KG1 (cell line): ENCODE results near the gene TMEM170A.
"Not testable (repeated sequence)": the region's sequence is repeated elsewhere in the genome, so short reads cannot be mapped to it uniquely, and the experiment has no call there.

Experiments
- DNase-seq: peaks from one replicate; lab custom pipeline; 2025; lab: John Stamatoyannopoulos, UW

Gene TMEM170A

GRCh38 chr16:75464122-75464918 is at the start of gene TMEM170A:
Gene TMEM170A (minus strand): TSS chr16:75464689. CDS start chr16:75464600, 89 bp downstream.
- DNase-seq, result peak; percentile 97

DNA sequence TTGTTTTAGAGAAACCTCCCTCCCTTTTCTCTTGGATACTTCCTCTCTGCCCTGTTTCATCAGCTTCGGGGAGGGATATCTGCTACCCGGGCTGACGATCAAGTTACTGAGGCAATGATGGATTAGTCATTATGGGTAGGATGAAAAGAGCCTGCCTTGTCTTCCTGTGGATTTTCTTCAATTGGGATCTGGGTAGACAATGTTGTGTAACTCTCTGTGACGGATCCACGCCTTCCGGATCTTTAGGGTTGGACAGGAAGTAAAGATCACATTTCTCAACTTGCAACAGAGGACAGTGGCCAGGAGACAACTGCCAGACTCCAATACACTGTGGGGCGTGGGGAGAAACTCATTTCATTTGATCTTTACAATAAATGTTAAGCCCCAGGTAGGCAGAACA is 42.1 kb upstream of the TMEM170A start:
- no peak for DNase-seq

DNA sequence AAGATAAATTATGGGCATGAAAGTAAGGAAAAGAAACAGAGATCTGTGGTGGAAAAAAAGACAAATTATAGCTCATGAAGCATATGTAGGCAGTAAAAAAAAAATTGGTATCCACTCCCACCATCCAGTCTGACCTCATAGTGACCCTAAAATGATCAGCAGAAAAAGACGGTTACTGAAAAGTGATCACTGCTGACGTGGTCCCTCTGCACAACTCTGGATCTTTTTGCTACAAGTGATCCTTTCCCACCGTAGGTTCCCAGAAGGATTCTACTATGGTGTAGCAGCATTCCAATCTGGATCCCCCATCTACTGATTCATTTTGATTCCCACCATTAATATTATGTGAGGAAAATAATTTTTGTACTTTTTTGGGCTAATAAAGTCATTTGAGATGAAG is 41.6 kb upstream of the TMEM170A start:
- DNase-seq, result no peak

DNA sequence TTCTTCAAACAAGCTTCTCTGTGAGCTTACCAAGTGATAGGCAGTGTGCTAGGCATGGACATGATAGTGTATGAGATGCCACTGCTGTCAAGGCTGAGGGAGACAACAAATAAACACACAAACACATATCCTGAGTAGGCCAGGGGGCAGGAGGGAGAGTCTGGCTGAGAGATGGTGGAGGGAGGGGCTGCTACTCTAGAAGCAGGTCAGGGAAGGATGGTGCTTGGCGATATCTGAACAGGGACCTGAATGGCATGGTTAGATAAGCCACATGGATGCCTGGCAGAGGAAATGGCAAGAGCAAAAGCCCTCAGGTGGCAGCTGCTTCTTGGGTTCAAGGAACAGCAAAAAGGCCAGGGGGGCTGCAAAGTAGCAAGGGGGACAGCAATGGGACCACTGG is 39.3 kb upstream of the TMEM170A start:
- no peak for DNase-seq

DNA sequence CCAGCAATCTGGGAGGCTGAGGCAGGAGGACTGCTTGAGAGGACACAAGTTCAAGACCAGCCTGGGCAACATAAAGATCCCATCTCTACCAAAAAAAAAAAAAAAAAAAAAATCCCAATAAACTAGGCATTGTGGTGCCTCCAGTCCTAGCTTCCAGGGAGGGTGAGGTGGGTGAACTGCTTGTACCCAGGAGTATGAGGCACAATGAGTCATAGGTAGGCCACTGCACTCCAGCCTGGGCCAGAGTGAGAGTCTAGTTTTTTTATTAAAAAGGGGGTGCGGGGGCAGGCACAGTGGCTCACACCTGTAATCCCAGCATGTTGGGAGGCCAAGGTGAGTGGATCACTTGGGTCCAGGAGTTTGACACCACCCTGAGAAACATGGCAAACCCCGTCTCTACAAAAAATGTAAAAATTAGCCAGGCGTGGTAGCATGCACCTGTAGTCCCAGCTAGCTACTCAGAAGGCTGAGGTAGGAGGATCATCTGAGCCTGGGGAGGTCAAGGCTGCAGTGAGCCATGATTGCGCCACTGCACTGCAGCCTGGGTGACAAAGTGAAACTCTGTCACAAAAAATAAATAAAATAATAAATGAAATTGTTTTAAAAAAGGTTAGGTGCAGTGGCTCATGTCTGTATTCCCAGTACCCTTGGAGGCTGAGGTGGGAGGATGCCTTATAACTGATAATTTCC is 38.6 kb upstream of the TMEM170A start:
- no peak for DNase-seq

GRCh38 chr16:75501820-75502219 is 37.3 kb upstream of the TMEM170A start:
- DNase-seq, result not testable (repeated sequence)

- DNase-seq, result no peak
Measured at GRCh38 chr16:75501359-75501758, 36.9 kb upstream of the TMEM170A start.

DNA sequence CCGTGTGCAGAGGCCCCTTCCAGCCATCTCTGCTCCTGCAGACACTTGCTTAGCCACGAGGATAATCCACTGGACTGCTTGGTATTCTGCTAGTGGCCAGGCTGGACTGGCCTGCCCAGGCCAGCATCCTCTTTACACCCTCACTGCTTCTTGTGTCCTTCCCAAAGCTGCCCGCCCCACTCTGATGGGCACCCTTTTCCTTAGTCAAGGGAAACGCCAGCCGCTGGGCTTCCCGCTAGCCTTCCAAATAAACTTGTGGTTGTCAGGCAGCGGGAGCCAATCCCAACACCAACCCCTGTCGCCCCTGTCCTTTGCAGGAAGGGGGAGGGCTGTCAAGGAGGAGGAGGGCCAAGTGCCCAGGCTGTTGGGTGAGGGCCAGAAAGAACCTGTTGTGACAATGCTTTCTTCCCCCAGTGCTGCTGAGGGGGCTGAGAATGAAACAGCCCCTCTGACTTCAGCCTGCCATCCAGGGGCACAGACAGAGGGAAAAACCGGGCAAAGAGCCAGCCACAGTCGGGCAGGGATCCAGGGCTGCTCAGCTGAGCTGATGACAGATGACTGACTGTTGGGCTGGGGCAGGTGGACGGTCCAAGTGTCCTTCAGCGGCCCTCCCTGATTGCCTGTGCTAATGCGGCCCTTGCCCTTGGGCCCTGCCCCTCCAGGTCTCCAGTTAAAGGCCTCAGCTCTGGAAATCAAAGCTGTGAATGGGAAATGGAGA is 34.3 kb upstream of the TMEM170A start:
- DNase-seq, result not testable (repeated sequence)

DNA sequence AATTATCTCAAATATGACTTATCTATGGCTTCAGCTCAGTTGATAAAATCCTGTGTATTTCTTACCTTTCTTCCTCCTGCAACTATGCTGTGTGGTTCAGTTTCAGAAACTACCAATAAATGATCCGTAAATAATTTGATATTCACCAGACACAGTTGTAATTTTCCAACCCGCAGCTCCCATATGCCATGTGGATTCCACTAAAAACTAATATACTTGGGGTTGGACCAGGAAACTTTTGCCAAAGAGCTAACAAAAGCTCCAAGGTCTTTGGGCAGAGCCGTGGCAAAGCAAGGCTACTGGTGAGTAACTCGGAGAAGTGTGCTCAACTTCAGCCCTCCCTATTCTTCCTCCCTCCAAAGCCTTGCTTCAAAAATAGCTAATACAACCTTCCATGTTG is 33.1 kb upstream of the TMEM170A start:
- no peak for DNase-seq

DNA sequence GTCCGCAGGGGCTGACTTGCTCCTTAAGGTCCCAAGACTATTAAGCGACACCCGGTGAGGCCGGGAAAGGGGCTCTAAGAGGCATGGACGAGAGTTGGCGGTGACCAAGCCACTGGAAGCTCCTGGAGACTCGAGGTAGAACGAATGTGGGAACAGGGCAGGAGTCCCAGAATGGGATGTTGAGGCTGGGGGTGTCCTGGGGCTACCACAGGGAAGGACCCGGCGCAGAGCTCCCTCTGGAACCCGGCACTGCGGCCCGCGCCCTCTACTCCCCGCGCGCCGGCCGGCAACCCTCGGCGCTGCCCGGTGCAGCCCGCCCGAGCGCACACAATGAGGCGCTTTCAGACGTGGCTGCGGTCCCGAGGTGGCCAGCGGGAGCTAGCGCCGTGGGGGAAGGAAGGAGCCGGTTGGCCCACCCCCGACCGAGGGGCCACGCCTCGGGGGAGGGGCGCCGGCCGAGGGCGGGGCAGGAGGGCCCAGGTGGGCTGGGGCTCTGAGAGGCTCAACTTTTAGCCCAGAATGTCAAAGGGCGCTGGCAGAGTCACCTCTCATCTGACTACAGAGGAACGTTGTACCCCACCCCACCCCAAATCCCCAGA is 30.7 kb upstream of the TMEM170A start, which contains the start of gene CHST6:
CHST6 (minus strand) TSS at position 366 of the 599 bp plus-strand sequence. CDS start 15,613 bp downstream, outside the sequence.
- no peak for DNase-seq

DNA sequence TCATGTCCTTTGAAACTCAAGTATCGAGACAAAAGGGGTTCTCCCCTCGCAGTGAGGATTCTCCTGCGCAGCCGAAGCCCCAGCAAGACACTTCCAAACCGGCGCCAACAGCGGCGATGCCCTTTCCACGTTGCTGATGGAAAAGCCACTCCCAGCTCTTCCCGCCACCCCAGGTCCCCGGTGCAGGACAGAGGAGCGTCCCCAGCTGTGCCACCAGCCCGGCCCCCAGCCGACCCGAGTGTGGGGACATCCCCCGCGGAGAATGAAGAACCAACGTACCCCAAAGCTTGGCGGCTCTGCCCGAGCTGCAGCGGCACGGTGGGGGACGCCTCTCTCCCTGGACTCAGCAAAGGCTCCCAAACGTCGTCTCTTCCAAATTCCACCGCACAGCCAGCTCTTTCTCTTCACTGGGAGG is 30.2 kb upstream of the TMEM170A start:
- DNase-seq, result no peak

GRCh38 chr16:75494184-75494583 is 29.7 kb upstream of the TMEM170A start:
- DNase-seq, result no peak

DNA sequence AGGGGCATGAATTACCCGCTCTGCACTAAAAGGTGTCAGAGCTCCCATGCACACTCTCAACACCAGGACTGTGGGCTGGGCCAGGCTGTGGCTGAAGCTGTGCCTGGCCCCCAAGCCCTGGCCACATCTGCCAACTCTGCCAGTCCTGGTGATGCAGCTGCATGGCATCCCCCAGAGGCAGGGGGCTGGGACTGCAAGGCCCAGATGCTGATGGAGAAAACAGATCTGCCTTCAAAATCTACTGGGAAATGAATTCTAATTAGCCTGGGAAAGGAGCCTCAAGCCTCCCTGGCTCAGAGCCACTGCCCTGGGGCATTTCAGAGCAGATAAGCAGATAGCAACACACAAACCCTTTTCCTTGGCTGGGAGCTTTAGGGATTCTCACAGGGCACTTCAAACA is 27.4 kb upstream of the TMEM170A start:
- DNase-seq, result no peak

DNA sequence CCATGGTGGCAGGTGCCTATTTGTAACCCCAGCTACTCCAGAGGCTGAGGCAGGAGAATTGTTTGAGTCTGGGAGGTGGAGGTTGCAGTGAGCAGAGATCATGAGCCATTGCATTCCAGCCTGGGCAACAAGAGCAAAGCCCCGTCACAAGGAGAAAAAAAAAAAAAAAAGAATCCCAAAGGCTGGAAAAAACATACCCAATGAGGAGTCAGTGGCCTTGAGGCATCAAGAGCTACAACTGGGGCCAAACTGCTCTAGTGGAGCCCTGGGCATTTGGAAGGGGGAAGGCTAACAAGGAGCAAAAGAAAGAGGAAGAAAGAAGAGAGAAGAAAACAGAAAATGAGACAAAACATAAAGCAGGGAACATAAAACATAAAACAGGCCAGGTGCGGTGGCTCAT is 23.8 kb upstream of the TMEM170A start:
- DNase-seq, result no peak

DNA sequence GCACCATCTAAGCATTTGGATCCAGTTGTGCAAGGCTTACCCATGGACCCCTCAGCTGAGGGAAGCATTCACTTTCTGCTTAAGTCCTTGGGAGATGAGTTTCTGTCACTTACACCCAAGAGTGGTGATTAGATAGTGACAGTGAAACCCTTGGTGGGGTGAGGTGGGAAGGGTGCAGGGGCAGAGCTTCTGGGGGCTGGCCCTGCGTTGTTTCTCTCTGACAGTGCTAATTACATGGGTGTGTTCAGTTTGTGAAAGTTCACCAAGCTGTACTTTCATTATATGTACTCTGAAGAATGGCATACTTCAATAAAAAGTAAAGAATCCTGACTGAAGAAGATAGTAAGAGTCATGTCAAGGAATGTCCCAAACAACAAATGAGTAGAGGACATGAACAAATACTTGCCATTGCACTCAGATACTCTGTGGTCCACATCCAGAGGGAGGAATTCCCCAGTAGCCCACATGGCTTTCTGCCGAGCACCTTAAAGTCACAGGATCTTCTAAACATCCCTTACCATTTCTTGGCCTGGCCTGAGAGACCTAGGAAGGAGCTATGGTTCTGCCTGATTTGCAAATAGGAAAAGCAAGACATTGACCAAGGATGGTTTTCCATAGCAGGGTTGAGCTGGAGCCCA is 22.3 kb upstream of the TMEM170A start:
- no peak for DNase-seq

DNA sequence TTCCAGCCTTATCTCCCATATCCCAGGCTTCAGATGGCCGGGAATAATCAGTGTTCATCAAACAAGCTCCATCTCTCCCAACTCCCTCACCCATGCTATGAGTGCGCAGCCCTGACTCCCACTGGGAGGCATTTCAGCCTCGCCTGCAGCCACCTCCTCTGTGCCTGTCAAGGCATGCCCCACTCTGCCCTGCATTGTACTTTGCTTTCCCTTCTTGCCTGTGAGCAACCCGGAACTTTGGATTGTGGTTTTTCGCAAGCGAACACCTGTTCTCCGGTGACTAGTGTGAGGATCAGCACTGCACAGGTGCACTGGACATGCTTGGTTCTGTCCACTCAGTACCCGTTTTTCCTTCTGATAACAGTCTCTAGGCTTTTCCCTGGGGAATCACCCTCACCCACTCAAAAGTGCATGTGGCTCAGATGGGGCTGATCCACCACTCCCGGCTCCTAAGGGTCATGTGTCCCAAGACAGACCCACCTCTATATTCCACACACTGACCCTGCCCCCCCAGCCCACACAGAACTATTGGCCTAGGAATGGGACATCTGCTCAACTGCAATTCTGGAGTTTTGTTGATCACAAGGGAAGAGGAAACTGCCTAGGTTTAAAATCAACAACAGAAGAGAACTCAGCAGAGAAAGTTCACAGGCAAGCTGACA is 21.7 kb upstream of the TMEM170A start:
- DNase-seq, result no peak

DNA sequence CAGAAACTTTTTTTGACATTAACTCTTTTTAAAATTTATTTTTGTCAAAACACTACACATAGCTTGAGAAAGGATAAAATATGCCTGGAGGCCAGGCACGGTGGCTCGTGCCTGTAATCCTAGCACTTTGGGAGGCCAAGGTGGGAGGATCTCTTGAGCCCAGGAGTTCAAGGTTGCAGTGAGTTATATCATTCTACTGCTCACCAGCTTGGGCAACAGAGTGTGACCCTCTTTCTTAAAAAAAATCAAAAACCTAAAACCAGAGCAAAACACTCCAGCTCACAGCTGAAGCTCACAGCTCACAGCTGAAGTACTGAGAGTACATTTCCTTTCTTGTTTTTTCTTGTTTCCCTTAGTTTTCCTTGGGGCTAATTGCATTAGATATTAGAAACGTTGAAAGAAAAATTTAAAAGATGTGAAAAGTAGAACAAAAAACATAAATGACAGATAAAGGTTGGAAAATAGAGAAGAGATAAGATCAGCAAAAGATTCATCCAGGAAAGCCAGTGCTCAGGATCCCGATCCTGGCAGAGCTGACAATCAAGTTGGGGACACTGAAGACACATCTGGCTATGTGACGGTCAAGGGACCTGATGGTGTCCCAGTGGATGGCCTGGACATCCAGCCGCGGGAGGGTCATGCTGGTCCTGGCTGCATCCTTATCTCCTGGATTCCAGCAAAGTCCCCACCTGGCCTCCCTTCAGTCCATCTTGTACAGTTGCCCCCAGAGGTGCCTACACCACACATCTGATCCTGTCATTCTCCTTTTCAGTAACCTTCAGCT is 20.9 kb upstream of the TMEM170A start:
- no peak for DNase-seq

GRCh38 chr16:75483222-75483621 is 18.7 kb upstream of the TMEM170A start:
- no peak for DNase-seq

- no peak for DNase-seq
Measured at GRCh38 chr16:75482434-75483205, 18.1 kb upstream of the TMEM170A start.

DNA sequence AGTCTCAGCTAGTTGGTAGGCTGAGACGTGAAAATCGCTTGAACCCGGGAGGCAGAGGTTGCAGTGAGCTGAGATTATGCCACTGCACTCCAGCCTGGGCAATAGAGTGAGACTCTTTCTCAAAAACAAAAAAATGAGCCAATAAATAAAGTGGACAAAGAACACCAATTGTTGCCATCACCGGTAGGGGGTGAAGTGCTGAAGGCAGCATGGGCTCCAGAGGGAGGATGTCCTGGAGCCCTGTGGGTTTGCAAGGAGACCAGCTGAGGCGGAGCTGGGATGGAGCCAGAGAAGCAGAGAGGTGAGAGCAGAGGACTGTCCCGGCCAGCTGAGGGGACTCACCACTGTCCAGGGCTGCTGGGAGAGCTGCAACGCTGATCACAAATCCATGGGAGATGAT is 17.0 kb upstream of the TMEM170A start:
- DNase-seq, result no peak
